Gastroesophageal sphincter (tissue), 4 donors: Measurements from ENCODE around the gene ZPBP2. TPM values are rescaled to one million over a fixed set of nuclear protein-coding genes. Genes with fewer than 3 reads are reported as not detected.
"Not testable (repeated sequence)": the region's sequence is repeated elsewhere in the genome, so short reads cannot be mapped to it uniquely, and the experiment has no call there.

Experiments
- ATAC-seq: fragments of 150-250 bp; one replicate; pipeline ENCODE4 v1.9.1; 2016; ENCODE audit warnings: mild to moderate bottlenecking, moderate library complexity
- H3K27ac ChIP-seq, 4 donors: fragments of 200-600 bp; sonication (generic) in 3 of 4; 1 replicate in 3 of 4; 2 replicates in 1 of 4; pipeline ENCODE4 v1.5.1; 2016 to 2019
- H3K27me3 ChIP-seq: fragments of 200-600 bp; sonication (generic); one replicate; pipeline ENCODE4 v1.5.1; 2019
- H3K36me3 ChIP-seq, 2 donors: fragments of 200-600 bp; sonication (generic); one replicate each; pipeline ENCODE4 v1.5.1; 2019; ENCODE audit warnings: control low read depth in 1 of 2
- H3K4me1 ChIP-seq, 3 donors: fragments of 200-600 bp; sonication (generic); 1 replicate in 2 of 3; 2 replicates in 1 of 3; pipeline ENCODE4 v1.5.1; 2016 to 2019; ENCODE audit warnings: control low read depth in 2 of 3
- H3K4me3 ChIP-seq, 2 donors: fragments of 200-600 bp; sonication (generic); one replicate each; pipeline ENCODE4 v1.5.1; 2019; ENCODE audit warnings: mild to moderate bottlenecking in 1 of 2, moderate library complexity in 1 of 2
- H3K9me3 ChIP-seq, 3 donors: fragments of 200-600 bp; sonication (generic); one replicate each; pipeline ENCODE4 v1.5.1; 2017 to 2019; ENCODE audit warnings: control low read depth in 2 of 3
- CTCF ChIP-seq, 4 experiments: fragments of 200-600 bp in 2 of 4; fragments of 450-650 bp in 2 of 4; sonication (generic) in 1 of 4; IDR thresholded peaks; one replicate each; pipeline ENCODE4 v1.5.1; 2017 to 2019; ENCODE audit warnings: antibody characterized with exemption in 4 of 4, mild to moderate bottlenecking in 2 of 4, moderate library complexity in 2 of 4
- EP300 ChIP-seq: sonication (generic); formaldehyde crosslinking; IDR thresholded peaks from one replicate; pipeline ENCODE4 v1.6.1; 2017; ENCODE audit warnings: antibody characterized with exemption, mild to moderate bottlenecking
- POLR2A ChIP-seq, 2 donors: fragments of 450-650 bp; IDR thresholded peaks; one replicate each; pipeline ENCODE4 v1.6.1; 2017; ENCODE audit warnings: antibody characterized with exemption in 2 of 2, mild to moderate bottlenecking in 2 of 2, moderate library complexity in 1 of 2
- POLR2AphosphoS5 ChIP-seq: sonication (generic); formaldehyde crosslinking; IDR thresholded peaks from one replicate; pipeline ENCODE4 v1.6.1; 2017; ENCODE audit warnings: antibody characterized with exemption
- WGBS, 2 donors: methylation state at CpG; one replicate each; pipeline ENCODE4 v1.1.5; 2018; ENCODE audit warnings: low coverage in 1 of 2; 5-methylcytosine and 5-hydroxymethylcytosine counted together
- total RNA-seq, 4 donors: library from RNA; depleted of rRNA; stranded (reverse); fragments of >200 nt; gene quantifications; one replicate each; pipeline ENCODE4 v1.1.0, GENCODE V29; 2016

The ZPBP2 gene
- total RNA-seq, 4 donors from 2014 or later, result not detected

- no peaks in the 10 kb centered on the region for H3K4me1 ChIP-seq
- peaks cover 44% of the 10 kb centered on the region for H3K27me3 ChIP-seq
- no peak overlapping the region for H3K27ac ChIP-seq
- no peak overlapping the region for H3K4me3 ChIP-seq
- 48 to 56% methylated on average over 3 of the region's 3 CpGs for WGBS, 2 donors
- no peak for TF ChIP-seq POLR2AphosphoS5
- TF ChIP-seq CTCF (IDR thresholded peaks at IDR 0.05), result no peak
- TF ChIP-seq EP300, result no peak
- no peak for TF ChIP-seq POLR2A (IDR thresholded peaks at IDR 0.05)
- no peaks in the 10 kb centered on the region for H3K36me3 ChIP-seq
- H3K9me3 ChIP-seq, result no peaks in the 10 kb centered on the region
- no peak for ATAC-seq
Measured at GRCh38 chr17:39852239-39852638, 15.8 kb upstream of the ZPBP2 start.

- ATAC-seq, result no peak
- no peak overlapping the region for H3K27ac ChIP-seq
- TF ChIP-seq POLR2AphosphoS5 (no peak), EP300 (no peak), POLR2A (IDR thresholded peaks at IDR 0.05) (no peak), CTCF (IDR thresholded peaks at IDR 0.05) (no peak)
- no peaks in the 10 kb centered on the region for H3K9me3 ChIP-seq
- no peak overlapping the region for H3K4me3 ChIP-seq
- no peaks in the 10 kb centered on the region for H3K36me3 ChIP-seq
- H3K27me3 ChIP-seq, result peaks cover 40% of the 10 kb centered on the region
- 58 to 75% methylated on average over 2 of the region's 2 CpGs for WGBS, 2 donors
- H3K4me1 ChIP-seq, result no peaks in the 10 kb centered on the region
Measured at GRCh38 chr17:39854909-39855308, 13.1 kb upstream of the ZPBP2 start.

GRCh38 chr17:39855911-39856649 lies 11.9 kb upstream of the ZPBP2 start:
- not testable (repeated sequence) for H3K36me3 ChIP-seq, H3K9me3 ChIP-seq, H3K4me1 ChIP-seq, H3K4me3 ChIP-seq, H3K27ac ChIP-seq, ATAC-seq
- 80 to 83% methylated on average over 8 of the region's 9 CpGs for WGBS, 2 donors
- H3K27me3 ChIP-seq, result peaks cover 52% of the 10 kb centered on the region

DNA sequence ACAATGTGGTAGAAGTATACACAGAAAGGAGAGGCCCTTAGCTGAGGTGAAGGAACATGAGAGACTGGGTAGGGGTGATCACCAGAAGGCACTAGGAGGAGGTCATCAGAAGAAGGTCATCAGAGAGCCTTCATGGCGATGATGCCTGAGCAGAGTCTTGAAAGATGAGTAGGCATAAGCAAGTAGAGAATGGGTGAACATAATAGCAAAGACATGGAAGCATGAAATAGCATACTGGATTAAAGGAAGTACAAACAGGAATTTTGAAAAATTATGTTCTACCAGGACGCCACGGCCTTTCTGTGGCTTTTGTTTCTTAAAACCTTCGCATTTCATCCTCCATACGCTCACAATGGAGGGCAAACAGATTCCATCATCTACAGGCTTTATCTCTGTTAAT lies 6.8 kb upstream of the ZPBP2 start:
- no peak for TF ChIP-seq EP300
- TF ChIP-seq CTCF (IDR thresholded peaks at IDR 0.05), result no peak
- no peak for TF ChIP-seq POLR2A (IDR thresholded peaks at IDR 0.05)
- TF ChIP-seq POLR2AphosphoS5, result no peak
- Histone ChIP-seq H3K4me1 (peaks cover 4 to 8% (median 4%) of the 10 kb centered on the region in 3 donors), H3K4me3 (no peak overlapping the region), H3K27me3 (peaks cover 78% of the 10 kb centered on the region), H3K9me3 (no peaks in the 10 kb centered on the region), H3K27ac (no peak overlapping the region), H3K36me3 (no peaks in the 10 kb centered on the region)
- 75 to 89% methylated on average over 1 to 5 of the region's 5 CpGs for WGBS, 2 donors
- ATAC-seq, result no peak

DNA sequence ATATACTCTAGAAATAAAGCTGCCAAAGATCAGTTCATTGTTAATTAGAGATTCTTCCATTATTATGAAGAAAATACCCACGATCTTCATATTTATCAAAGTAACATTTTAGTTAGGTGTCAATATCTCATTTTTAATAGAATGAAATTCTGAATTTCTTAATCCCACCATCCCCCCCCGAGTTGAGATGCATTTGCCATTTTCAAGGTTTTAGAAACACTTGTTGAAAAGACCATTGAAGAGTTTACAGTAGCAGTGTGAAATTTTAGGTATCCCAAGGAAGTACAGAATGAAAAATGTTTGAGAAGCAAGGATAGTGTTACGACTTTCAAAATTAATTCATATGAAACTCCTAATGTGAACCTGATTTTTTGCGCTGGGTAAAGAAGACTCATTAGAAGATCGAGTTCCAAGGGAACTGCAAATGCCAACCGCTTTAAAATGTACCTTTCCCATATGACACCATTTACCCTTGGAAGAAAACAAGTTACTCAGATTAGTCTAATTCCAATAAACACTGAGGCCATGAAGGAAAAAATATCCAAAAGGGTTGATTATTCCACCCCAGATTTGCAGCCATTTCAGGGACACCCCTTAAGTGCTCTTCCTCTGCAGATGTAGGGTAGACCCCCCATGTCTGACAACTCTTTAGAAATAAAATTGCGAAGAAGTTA lies 4.6 kb upstream of the ZPBP2 start:
- Histone ChIP-seq H3K4me1 (peaks cover 4 to 8% (median 4%) of the 10 kb centered on the region in 3 donors), H3K27ac (no peak overlapping the region), H3K4me3 (peak overlapping the region; percentile 18 to 34), H3K36me3 (no peaks in the 10 kb centered on the region), H3K9me3 (peaks cover 0 to 13% (median 0%) of the 10 kb centered on the region in 3 donors), H3K27me3 (peaks cover 93% of the 10 kb centered on the region)
- no peak for ATAC-seq
- TF ChIP-seq EP300 (no peak), POLR2AphosphoS5 (no peak), POLR2A (IDR thresholded peaks at IDR 0.05) (no peak), CTCF (IDR thresholded peaks at IDR 0.05) (no peak)
- WGBS, 2 donors, result 56 to 61% methylated on average over 7 of the region's 7 CpGs
